ENCODE results near the gene PSMC5. TPM values are rescaled to one million over a fixed set of nuclear protein-coding genes. Genes with fewer than 3 reads are reported as not detected.

PSMC5 gene
- total and polyA plus RNA-seq, 9 of the 15 experiments (the other 6 are each of a cell fraction or from before 2014, with no cell fraction given), result 89.2 to 393 (median 161) TPM

DNA sequence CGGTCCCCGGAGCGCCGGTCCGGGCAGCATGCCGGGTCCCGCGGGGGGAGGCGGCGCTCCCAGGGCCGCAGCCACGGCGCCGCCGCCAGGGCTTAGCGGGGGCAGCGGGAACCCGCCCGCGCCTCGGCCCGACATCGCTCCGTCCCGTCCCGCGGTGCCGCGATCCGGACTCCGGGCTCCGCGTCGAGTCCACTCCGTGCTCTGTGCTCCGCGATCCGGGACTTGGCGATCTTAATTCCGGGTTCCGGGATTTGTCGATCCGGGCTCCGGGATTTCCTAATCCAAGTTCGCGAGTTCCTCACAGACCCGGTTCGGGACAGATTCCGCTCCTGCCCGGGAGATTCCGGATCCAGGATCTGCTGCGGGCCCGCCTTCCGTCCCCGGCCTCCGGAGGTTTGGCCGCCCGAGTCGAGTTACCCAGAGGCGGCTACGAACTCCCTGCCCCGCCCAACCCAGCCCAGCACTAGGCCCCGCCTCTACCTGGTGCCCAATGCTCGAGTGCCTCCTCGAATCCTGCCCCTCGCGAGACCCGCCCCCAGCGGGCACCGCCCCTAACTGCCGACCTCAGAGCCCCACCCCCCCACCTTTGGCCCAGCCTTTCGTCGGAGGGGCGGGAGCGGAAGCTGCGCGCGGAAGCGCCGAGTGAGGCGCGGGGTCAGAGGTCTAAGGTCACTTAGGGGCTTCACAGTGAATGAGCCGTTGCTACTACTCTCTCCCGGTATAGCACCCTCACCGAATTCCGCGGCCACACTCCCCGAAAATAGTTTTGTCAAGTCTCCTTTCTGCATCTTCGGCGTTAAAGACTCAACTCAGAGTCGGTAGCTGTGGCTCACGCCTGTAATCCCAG is 15.5 kb downstream of the PSMC5 start, which contains the start of gene SMARCD2 (continued):
- TF ChIP-seq ETV6 (IDR thresholded peaks at IDR 0.05; ENCODE audit: borderline replicate concordance in 1 of 2, low read depth in 2 of 2, low read length in 1 of 2) (peak in 1 of 2 experiments; percentile 53; a peak in 1 of 4 replicates), ETV6 (CRISPR knock-in tag; IDR thresholded peaks at IDR 0.05; ENCODE audit: borderline replicate concordance) (peak; percentile 73; the same call in 1 of the 2 replicates), TARDBP (IDR thresholded peaks at IDR 0.05) (peak; percentile 91), RBM34 (IDR thresholded peaks at IDR 0.05; ENCODE audit: borderline replicate concordance, insufficient read depth, low read length) (no peak), CBFA2T3 (IDR thresholded peaks at IDR 0.05) (peak; percentile 31; the same call in 1 of the 2 replicates), ZNF324 (CRISPR knock-in tag; IDR thresholded peaks at IDR 0.05) (0 out of 2 replicates have a peak, but pooled peaks have one; percentile 7), SMARCA4 (IDR thresholded peaks at IDR 0.05) (peak; percentile 23; the same call in 1 of the 2 replicates), ARID2 (IDR thresholded peaks at IDR 0.05) (no peak), FOSL1 (tag; conservative IDR thresholded peaks at IDR 0.05) (peak; percentile 52; the same call in 1 of the 2 replicates), POLR2AphosphoS5 (IDR thresholded peaks at IDR 0.05; ENCODE audit: control insufficient read depth, insufficient read depth, low read depth, low read length) (no peak), ZNF311 (CRISPR knock-in tag; IDR thresholded peaks at IDR 0.05) (no peak), HOXB6 (CRISPR knock-in tag; IDR thresholded peaks at IDR 0.05; ENCODE audit: borderline replicate concordance) (no peak), PPARD (CRISPR knock-in tag; IDR thresholded peaks at IDR 0.05) (no peak), ZNF184 (CRISPR knock-in tag; IDR thresholded peaks at IDR 0.05) (no peak), ZNF212 (CRISPR knock-in tag; IDR thresholded peaks at IDR 0.05) (no peak), OTX1 (CRISPR knock-in tag; IDR thresholded peaks at IDR 0.05) (peak; percentile 29; the same call in 1 of the 2 replicates), XRCC4 (IDR thresholded peaks at IDR 0.05; ENCODE audit: extremely low read depth, insufficient read depth, insufficient read length) (no peak)
- TF ChIP-seq, protein P1, sequence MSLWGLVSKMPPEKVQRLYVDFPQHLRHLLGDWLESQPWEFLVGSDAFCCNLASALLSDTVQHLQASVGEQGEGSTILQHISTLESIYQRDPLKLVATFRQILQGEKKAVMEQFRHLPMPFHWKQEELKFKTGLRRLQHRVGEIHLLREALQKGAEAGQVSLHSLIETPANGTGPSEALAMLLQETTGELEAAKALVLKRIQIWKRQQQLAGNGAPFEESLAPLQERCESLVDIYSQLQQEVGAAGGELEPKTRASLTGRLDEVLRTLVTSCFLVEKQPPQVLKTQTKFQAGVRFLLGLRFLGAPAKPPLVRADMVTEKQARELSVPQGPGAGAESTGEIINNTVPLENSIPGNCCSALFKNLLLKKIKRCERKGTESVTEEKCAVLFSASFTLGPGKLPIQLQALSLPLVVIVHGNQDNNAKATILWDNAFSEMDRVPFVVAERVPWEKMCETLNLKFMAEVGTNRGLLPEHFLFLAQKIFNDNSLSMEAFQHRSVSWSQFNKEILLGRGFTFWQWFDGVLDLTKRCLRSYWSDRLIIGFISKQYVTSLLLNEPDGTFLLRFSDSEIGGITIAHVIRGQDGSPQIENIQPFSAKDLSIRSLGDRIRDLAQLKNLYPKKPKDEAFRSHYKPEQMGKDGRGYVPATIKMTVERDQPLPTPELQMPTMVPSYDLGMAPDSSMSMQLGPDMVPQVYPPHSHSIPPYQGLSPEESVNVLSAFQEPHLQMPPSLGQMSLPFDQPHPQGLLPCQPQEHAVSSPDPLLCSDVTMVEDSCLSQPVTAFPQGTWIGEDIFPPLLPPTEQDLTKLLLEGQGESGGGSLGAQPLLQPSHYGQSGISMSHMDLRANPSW (CRISPR knock-in tag; IDR thresholded peaks at IDR 0.05), result peak; percentile 73; the same call in 1 of the 2 replicates
- TF ChIP-seq, protein P2, sequence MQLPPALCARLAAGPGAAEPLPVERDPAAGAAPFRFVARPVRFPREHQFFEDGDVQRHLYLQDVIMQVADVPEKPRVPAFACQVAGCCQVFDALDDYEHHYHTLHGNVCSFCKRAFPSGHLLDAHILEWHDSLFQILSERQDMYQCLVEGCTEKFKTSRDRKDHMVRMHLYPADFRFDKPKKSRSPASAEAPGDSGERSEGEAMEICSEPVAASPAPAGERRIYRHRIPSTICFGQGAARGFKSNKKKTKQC (CRISPR knock-in tag; IDR thresholded peaks at IDR 0.05), result peak; percentile 66
- TF ChIP-seq, protein P3, sequence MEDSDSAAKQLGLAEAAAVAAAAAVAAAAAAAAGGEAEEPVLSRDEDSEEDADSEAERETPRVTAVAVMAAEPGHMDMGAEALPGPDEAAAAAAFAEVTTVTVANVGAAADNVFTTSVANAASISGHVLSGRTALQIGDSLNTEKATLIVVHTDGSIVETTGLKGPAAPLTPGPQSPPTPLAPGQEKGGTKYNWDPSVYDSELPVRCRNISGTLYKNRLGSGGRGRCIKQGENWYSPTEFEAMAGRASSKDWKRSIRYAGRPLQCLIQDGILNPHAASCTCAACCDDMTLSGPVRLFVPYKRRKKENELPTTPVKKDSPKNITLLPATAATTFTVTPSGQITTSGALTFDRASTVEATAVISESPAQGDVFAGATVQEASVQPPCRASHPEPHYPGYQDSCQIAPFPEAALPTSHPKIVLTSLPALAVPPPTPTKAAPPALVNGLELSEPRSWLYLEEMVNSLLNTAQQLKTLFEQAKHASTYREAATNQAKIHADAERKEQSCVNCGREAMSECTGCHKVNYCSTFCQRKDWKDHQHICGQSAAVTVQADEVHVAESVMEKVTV (CRISPR knock-in tag; IDR thresholded peaks at IDR 0.05), result peak; percentile 93
- TF ChIP-seq, protein P4, sequence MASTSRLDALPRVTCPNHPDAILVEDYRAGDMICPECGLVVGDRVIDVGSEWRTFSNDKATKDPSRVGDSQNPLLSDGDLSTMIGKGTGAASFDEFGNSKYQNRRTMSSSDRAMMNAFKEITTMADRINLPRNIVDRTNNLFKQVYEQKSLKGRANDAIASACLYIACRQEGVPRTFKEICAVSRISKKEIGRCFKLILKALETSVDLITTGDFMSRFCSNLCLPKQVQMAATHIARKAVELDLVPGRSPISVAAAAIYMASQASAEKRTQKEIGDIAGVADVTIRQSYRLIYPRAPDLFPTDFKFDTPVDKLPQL (IDR thresholded peaks at IDR 0.05; ENCODE audit: extremely low read depth, insufficient read length), result no peak

Data from K562 (cell line).